MCF 10A (cell line): ENCODE results near the gene FBXW2. TPM values are rescaled to one million over a fixed set of nuclear protein-coding genes. Genes with fewer than 3 reads are reported as not detected.

ENCODE experiments used
- BruUV-seq: library from RNA; stranded (reverse); fragments of 400-500 nt; replicated peaks from 2 replicates; lab custom pipeline; 2021; lab: Mats Ljungman, UMichigan
- CTCF ChIA-PET: fragments of 300-600 bp; sonication (Branson Sonifier 250); formaldehyde crosslinking; extraction: SDS; loops from one replicate; lab custom pipeline; 2021; ENCODE audit warnings: antibody characterized with exemption, inconsistent platforms; lab: Yijun Ruan, JAX
- POLR2A ChIA-PET: fragments of 300-600, 350-650 bp; sonication (Branson Sonifier 250); formaldehyde crosslinking; extraction: SDS; loops from one replicate; lab custom pipeline; 2020; ENCODE audit warnings: antibody characterized with exemption, inconsistent platforms; lab: Yijun Ruan, JAX
- DNase-seq: peaks from one replicate; pipeline ENCODE4 v3.0.0-alpha.2; 2018; ENCODE audit not compliant: unreplicated experiment
- H3K27ac Mint-ChIP-seq: one replicate; pipeline ENCODE4 v1.8.0; 2022; ENCODE audit warnings: mild to moderate bottlenecking, low read depth, mixed read lengths; ENCODE audit not compliant: unreplicated experiment
- H3K27me3 Mint-ChIP-seq: one replicate; pipeline ENCODE4 v1.8.0; 2022; ENCODE audit warnings: mixed read lengths; ENCODE audit not compliant: insufficient read depth, unreplicated experiment
- H3K36me3 Mint-ChIP-seq: one replicate; pipeline ENCODE4 v1.8.0; 2022; ENCODE audit warnings: mild to moderate bottlenecking, moderate library complexity, mixed read lengths; ENCODE audit not compliant: insufficient read depth, unreplicated experiment
- H3K4me1 Mint-ChIP-seq: one replicate; pipeline ENCODE4 v1.8.0; 2022; ENCODE audit warnings: mixed read lengths; ENCODE audit not compliant: insufficient read depth, unreplicated experiment
- H3K4me3 Mint-ChIP-seq: one replicate; pipeline ENCODE4 v1.8.0; 2022; ENCODE audit warnings: mild to moderate bottlenecking, moderate library complexity, mixed read lengths; ENCODE audit not compliant: unreplicated experiment
- H3K9me3 Mint-ChIP-seq: one replicate; pipeline ENCODE4 v1.8.0; 2022; ENCODE audit warnings: mixed read lengths; ENCODE audit not compliant: unreplicated experiment
- intact Hi-C: fragments of 100-400 bp; cut with micrococcal nuclease; formaldehyde crosslinking; loops from 2 replicates; pipeline ENCODE4 v1.14.1; 2022
- total RNA-seq: library from RNA; stranded (reverse); gene quantifications from 2 replicates; pipeline ENCODE4 v1.2.3, GENCODE V29; 2022
- TF ChIP-seq, protein P1 (sequence below): fragments of 200-600 bp; IDR thresholded peaks from one replicate; pipeline ENCODE4 v1.8.0; 2022; ENCODE audit warnings: antibody characterized with exemption, mild to moderate bottlenecking; ENCODE audit not compliant: unreplicated experiment

Gene FBXW2
- total RNA-seq, 1 experiment from 2014 or later, result 53.9 TPM

DNA sequence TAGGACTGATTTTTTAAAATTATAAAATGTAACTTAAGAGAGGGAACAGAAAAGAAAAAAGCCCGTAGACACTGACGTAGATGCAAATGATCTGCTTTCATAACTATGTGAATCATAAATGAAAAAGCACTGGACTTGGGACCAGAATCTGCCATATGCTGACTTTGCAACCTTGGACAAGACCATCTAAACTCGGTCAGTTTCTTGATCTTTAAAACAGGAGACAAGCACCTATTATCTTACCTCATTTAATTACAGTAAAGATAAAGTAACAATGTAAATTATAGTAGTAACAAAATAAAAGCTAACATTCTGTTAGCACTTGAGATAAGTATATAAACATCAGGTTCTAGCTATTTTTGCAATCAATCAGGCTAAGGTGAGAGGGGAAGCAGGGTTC lies 20.0 kb downstream of the FBXW2 start:
- no peaks in the 10 kb centered on the region for H3K9me3 Mint-ChIP-seq
- H3K36me3 Mint-ChIP-seq, result peaks cover 87% of the 10 kb centered on the region
- DNase-seq, result no peak
- POLR2A ChIA-PET, result interaction anchor here (1.2 to 3.7 kb wide), 3 partner anchors 10 to 69 kb away, joined by 3 to 17 read pairs (median 12); partner anchors contain the start of genes FBXW2 and PSMD5
- CTCF ChIA-PET, result interaction anchor here (1.4 to 2.6 kb wide), 3 partner anchors 10 to 287 kb away, joined by 9 to 19 read pairs (median 9); no protein-coding TSS in a partner anchor
- intact Hi-C loops, result no loop called here
- H3K27ac Mint-ChIP-seq, result no peak overlapping the region
- H3K4me1 Mint-ChIP-seq, result peaks cover 14% of the 10 kb centered on the region
- BruUV-seq, result no TSS peak
- no peaks in the 10 kb centered on the region for H3K27me3 Mint-ChIP-seq
- H3K4me3 Mint-ChIP-seq, result no peak overlapping the region
- TF ChIP-seq, protein P1, sequence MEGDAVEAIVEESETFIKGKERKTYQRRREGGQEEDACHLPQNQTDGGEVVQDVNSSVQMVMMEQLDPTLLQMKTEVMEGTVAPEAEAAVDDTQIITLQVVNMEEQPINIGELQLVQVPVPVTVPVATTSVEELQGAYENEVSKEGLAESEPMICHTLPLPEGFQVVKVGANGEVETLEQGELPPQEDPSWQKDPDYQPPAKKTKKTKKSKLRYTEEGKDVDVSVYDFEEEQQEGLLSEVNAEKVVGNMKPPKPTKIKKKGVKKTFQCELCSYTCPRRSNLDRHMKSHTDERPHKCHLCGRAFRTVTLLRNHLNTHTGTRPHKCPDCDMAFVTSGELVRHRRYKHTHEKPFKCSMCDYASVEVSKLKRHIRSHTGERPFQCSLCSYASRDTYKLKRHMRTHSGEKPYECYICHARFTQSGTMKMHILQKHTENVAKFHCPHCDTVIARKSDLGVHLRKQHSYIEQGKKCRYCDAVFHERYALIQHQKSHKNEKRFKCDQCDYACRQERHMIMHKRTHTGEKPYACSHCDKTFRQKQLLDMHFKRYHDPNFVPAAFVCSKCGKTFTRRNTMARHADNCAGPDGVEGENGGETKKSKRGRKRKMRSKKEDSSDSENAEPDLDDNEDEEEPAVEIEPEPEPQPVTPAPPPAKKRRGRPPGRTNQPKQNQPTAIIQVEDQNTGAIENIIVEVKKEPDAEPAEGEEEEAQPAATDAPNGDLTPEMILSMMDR, result no peak

DNA sequence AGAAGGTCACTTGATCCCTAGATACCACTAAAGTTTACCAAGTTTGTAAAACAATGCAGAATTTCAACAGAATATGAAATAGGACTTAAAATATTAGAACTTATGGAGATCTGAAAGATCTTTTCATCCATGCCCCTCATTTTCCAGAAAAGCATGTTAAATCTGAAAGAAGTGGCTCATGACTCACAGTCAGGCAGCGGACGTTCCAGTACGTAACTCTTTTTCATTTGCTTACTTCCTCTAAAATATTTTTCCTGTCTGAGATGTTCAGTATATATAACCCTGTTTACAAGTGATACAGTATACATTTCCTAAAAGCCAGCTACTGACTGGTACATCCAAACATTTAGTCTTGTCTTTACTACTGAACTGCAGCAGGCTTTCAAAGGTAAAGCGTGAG lies 22.3 kb downstream of the FBXW2 start:
- Mint-ChIP-seq H3K4me1 (peaks cover 5% of the 10 kb centered on the region), H3K36me3 (peaks cover 89% of the 10 kb centered on the region)

DNA sequence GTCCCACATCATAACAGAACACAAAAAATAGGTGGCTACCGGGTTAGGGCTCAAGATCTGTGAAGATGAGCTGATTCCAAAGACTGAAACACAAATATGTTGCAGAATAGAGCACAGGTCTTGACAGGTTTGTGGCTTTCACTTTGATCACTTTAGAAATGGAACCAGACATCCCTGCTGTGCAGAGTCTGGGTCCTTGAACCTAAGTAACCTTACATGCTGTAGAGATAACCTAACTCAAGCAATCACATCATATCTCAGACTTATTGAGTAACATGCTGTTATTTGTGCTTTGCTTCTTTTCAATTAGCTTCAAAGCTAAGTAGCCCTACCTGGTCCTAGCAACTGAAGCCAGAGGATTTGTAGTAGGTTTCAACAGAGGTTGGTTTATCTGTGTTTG lies 24.3 kb downstream of the FBXW2 start:
- POLR2A ChIA-PET, result interaction anchor here (1.0 to 4.4 kb wide), 3 partner anchors 10 to 24 kb away, joined by 3 to 18 read pairs (median 7); partner anchors contain the start of gene FBXW2
- intact Hi-C loops, result no loop called here
- Mint-ChIP-seq H3K9me3 (no peaks in the 10 kb centered on the region), H3K27ac (no peak overlapping the region), H3K4me1 (no peaks in the 10 kb centered on the region), H3K27me3 (no peaks in the 10 kb centered on the region), H3K36me3 (peaks cover 85% of the 10 kb centered on the region), H3K4me3 (no peak overlapping the region)
- CTCF ChIA-PET, result interaction anchor here (1.1 to 8.7 kb wide), 2 partner anchors 14 to 20 kb away, joined by 3 to 55 read pairs; no protein-coding TSS in a partner anchor
- BruUV-seq, result no TSS peak
- TF ChIP-seq, protein P1, result no peak
- no peak for DNase-seq

More for the DNA sequence above, 22.3 kb downstream of the FBXW2 start:
- Mint-ChIP-seq H3K27me3 (no peaks in the 10 kb centered on the region), H3K9me3 (no peaks in the 10 kb centered on the region), H3K27ac (no peak overlapping the region), H3K4me3 (no peak overlapping the region)
- intact Hi-C loops, result no loop called here
- no peak for DNase-seq
- TF ChIP-seq, protein P1, result no peak
- POLR2A ChIA-PET, result interaction anchor here (0.8 kb wide), 2 partner anchors 23 to 173 kb away, joined by 3 read pairs; partner anchors contain the start of gene FBXW2
- no TSS peak for BruUV-seq
- CTCF ChIA-PET, result interaction anchor here (0.7 to 8.7 kb wide), 3 partner anchors 16 to 151 kb away, joined by 3 to 55 read pairs (median 4); no protein-coding TSS in a partner anchor

DNA sequence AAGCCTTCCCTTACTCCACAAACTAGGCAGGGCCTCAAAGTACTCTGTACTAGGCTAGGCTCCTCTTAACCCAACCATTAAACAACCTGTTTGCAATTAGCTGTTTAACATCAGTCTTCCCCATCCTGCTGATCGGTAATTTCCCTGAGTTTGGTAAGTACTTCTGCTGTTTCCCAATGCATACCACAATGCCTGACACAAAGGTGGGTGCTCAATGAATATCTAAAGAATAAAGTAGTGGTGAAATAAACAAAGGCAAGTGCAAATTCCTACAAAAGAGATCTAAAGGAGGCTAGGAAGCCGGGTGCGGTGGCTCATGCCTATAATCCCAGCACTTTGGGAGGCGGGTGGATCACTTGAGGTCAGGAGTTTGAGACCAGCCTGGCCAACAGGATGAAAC lies 25.0 kb downstream of the FBXW2 start:
- no peaks in the 10 kb centered on the region for H3K9me3 Mint-ChIP-seq
- no TSS peak for BruUV-seq
- H3K36me3 Mint-ChIP-seq, result peaks cover 85% of the 10 kb centered on the region
- H3K27me3 Mint-ChIP-seq, result no peaks in the 10 kb centered on the region
- TF ChIP-seq, protein P1, result no peak
- intact Hi-C loops, result no loop called here
- no peak for DNase-seq
- no peaks in the 10 kb centered on the region for H3K4me1 Mint-ChIP-seq
- ChIA-PET CTCF (interaction anchor here (1.1 to 8.7 kb wide), 5 partner anchors 10 to 169 kb away, joined by 3 to 55 read pairs (median 3); no protein-coding TSS in a partner anchor), POLR2A (interaction anchor here (0.9 to 4.4 kb wide), 4 partner anchors 11 to 65 kb away, joined by 3 to 18 read pairs (median 5); partner anchors contain the start of gene FBXW2)
- H3K27ac Mint-ChIP-seq, result no peak overlapping the region
- H3K4me3 Mint-ChIP-seq, result no peak overlapping the region
